Activated naive CD4-positive, alpha-beta T cell treated with anti-CD3 and anti-CD28 coated beads, Interleukin-2, amount 50 U/mL, for 72 hours (primary cell): Measurements from ENCODE around the gene FAM53B. TPM values are rescaled to one million over a fixed set of nuclear protein-coding genes. Genes with fewer than 3 reads are reported as not detected.
A peak's percentile ranks its signal among the peaks of the same experiment; 100 is the strongest.
"Not testable (repeated sequence)": the region's sequence is repeated elsewhere in the genome, so short reads cannot be mapped to it uniquely, and the experiment has no call there.

ENCODE experiments used
- ATAC-seq, 2 donors: fragments of 150-1000 bp; cut with Tn5 transposase; 2 replicates each; pipeline ENCODE4 v1.10.0; 2021; ENCODE audit warnings: mild to moderate bottlenecking in 2 of 2, moderate library complexity in 2 of 2
- DNase-seq, 2 donors: peaks; one replicate each; pipeline ENCODE4 v3.0.0; 2021 to 2022; ENCODE audit warnings: low spot score in 2 of 2
- H3K27ac Mint-ChIP-seq, 2 donors: one replicate each; pipeline ENCODE4 v1.8.0; 2022; ENCODE audit warnings: mild to moderate bottlenecking in 2 of 2, mixed read lengths in 2 of 2
- H3K36me3 Mint-ChIP-seq, 2 donors: one replicate each; pipeline ENCODE4 v1.8.0; 2022; ENCODE audit warnings: mixed read lengths in 2 of 2
- H3K9me3 Mint-ChIP-seq, 2 donors: one replicate each; pipeline ENCODE4 v1.8.0; 2022; ENCODE audit warnings: mixed read lengths in 2 of 2
- total RNA-seq, 2 donors: library from RNA; stranded (reverse); gene quantifications; one replicate each; pipeline ENCODE4 v1.2.3, GENCODE V29; 2022

FAM53B gene
- 10 to 100 TPM in 1 of 2 donors, 1 to 10 TPM in 1; 6.1 to 11.8 TPM for total RNA-seq

GRCh38 chr10:124744102-124745050 lies at the start of gene FAM53B:
TSS of gene FAM53B (minus strand) at chr10:124744378. CDS start at chr10:124706713, 37,665 bp downstream.
- Mint-ChIP-seq H3K27ac (peak within 1 kb of the TSS; percentile 66 to 98), H3K9me3 (no peaks in the 10 kb centered on the region), H3K36me3 (peaks cover 10 to 13% of the 10 kb centered on the region in 2 donors)
- ATAC-seq (peak; percentile 81 to 88), DNase-seq (peak; percentile 79 to 82)

- ATAC-seq, result no peak
- DNase-seq, result no peak
Observed at GRCh38 chr10:124792998-124793352, 48.8 kb upstream of the FAM53B start.

GRCh38 chr10:124791547-124792348 lies 47.6 kb upstream of the FAM53B start, which contains the start of gene EEF1AKMT2:
TSS of gene EEF1AKMT2 (minus strand) at chr10:124791887. CDS start at chr10:124791833, 54 bp downstream.
- DNase-seq (peak; percentile 85 to 87), ATAC-seq (peak; percentile 94 to 98)
- H3K9me3 Mint-ChIP-seq, result no peaks in the 10 kb centered on the region
- peaks cover 5 to 14% of the 10 kb centered on the region in 2 donors for H3K36me3 Mint-ChIP-seq
- H3K27ac Mint-ChIP-seq, result peak within 1 kb of the TSS; percentile 90 to 98

More at GRCh38 chr10:124792998-124793352, 48.8 kb upstream of the FAM53B start:
- H3K27ac Mint-ChIP-seq, result peak overlapping the region; percentile 86 to 90
- H3K36me3 Mint-ChIP-seq, result peaks cover 5 to 14% of the 10 kb centered on the region in 2 donors
- no peaks in the 10 kb centered on the region for H3K9me3 Mint-ChIP-seq

DNA sequence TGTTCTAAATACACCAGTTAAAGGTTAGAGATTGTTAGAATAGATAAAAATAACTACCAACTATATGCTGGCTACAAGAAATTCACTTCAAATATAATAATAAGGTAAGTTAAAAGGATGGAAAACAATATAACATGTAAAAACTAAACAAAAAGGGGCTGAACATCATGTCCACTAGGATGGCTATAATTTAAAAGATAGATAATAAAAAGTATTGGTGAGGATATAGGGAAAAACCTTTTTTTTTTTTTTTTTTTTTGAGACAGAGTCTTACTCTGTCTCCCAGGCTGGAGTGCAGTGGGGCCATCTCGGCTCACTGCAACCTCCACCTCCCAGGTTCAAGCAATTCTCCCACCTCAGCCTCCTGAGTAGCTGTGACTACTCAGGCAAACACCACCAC lies 38.7 kb upstream of the FAM53B start:
- not testable (repeated sequence) for DNase-seq, H3K27ac Mint-ChIP-seq, ATAC-seq, H3K9me3 Mint-ChIP-seq
- peaks cover 5 to 21% of the 10 kb centered on the region in 2 donors for H3K36me3 Mint-ChIP-seq

DNA sequence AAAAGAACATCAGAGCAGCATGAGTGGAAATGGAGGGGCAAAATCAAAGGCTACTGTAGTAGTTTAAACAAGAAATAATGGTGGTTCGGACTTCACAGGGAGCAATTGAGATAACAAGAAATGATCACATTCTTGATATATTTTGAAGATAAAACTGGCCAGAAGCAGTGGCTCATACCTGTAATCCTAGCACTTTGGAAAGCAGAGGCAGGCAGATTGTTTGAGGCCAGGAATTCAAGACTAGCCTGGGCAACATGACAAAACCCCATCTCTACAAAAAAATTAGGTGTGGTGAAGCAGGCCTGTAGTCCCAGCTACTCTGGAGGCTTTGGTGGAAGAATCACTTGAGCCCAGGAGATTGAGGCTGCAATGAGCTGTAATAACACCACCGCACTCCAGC lies 24.6 kb upstream of the FAM53B start:
- Mint-ChIP-seq H3K9me3 (no peaks in the 10 kb centered on the region), H3K27ac (no peak overlapping the region), H3K36me3 (peaks cover 5 to 27% of the 10 kb centered on the region in 2 donors)
- no peak for ATAC-seq
- no peak for DNase-seq

GRCh38 chr10:124765256-124765655 lies 21.1 kb upstream of the FAM53B start:
- ATAC-seq, result no peak
- DNase-seq, result no peak
- H3K9me3 Mint-ChIP-seq, result no peaks in the 10 kb centered on the region
- H3K36me3 Mint-ChIP-seq, result no peaks in the 10 kb centered on the region
- H3K27ac Mint-ChIP-seq, result no peak overlapping the region

DNA sequence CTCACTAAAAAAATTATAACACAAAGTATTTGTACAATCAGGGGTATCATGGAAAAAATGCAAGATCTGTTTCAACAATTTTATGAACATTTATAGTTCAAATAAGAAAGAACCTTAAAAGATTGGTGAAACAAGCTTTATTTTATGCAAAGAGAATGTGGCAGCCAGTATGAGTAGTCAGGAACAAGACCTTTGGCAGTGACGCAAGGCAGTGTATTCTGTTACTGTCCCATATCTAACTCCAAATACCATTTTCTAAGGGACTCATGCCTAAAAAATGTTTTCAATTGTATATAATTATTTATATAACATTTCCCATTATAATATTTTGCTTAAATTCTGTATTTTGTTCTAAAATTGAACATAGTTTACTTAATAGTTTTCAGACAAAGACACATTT lies 19.1 kb upstream of the FAM53B start:
- H3K36me3 Mint-ChIP-seq, result no peaks in the 10 kb centered on the region

GRCh38 chr10:124762281-124762680 lies 18.1 kb upstream of the FAM53B start:
- DNase-seq (no peak), ATAC-seq (no peak)
- no peaks in the 10 kb centered on the region for H3K36me3 Mint-ChIP-seq
- H3K27ac Mint-ChIP-seq, result no peak overlapping the region
- H3K9me3 Mint-ChIP-seq, result no peaks in the 10 kb centered on the region

More for the DNA sequence above, 19.1 kb upstream of the FAM53B start:
- DNase-seq (no peak), ATAC-seq (no peak)
- H3K9me3 Mint-ChIP-seq, result no peaks in the 10 kb centered on the region
- no peak overlapping the region for H3K27ac Mint-ChIP-seq

DNA sequence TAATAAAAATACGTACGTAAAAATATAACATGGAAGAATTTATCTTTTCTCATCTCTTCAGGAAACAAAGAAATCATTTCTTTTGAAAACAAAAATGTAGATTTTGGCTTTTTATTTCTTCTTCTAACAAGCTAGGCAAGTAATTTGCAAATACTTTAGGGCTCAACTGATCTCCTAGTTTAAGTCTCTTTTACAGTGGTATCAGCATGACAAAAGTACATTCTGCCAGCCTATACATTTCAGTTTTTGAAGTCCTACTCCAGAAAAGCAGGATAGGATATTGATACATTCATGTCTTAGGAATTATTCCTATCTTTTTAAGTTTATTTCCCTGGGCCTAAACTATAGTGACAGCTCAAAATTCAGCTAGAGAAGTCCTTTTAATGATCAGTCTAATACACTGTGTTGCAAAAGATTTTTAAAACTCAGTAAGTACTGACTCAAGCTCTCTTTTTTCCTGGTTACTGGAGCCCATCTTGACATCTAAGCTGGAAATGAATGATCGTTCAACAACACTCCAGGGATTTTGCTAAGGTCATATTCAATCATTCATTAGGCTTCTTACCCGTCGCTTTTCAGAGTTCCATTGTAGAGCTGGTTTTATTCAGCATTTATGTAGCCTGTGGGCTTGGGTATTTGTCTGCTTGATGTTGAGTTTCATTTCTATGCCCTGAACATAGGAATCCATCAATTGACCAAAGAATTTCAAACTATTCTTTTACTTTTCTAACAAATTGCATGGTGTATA lies 12.2 kb upstream of the FAM53B start:
- H3K9me3 Mint-ChIP-seq, result no peaks in the 10 kb centered on the region
- ATAC-seq, result no peak
- peaks cover 0 to 4% of the 10 kb centered on the region in 2 donors for H3K36me3 Mint-ChIP-seq
- DNase-seq, result no peak
- H3K27ac Mint-ChIP-seq, result no peak overlapping the region

- no peak for DNase-seq
- no peak for ATAC-seq
- Mint-ChIP-seq H3K9me3 (no peaks in the 10 kb centered on the region), H3K27ac (no peak overlapping the region), H3K36me3 (peaks cover 0 to 5% of the 10 kb centered on the region in 2 donors)
Observed at GRCh38 chr10:124755581-124755980, 11.4 kb upstream of the FAM53B start.

GRCh38 chr10:124754227-124754626 lies 10.0 kb upstream of the FAM53B start:
- no peak for DNase-seq
- H3K9me3 Mint-ChIP-seq, result no peaks in the 10 kb centered on the region
- no peak overlapping the region for H3K27ac Mint-ChIP-seq
- no peak for ATAC-seq
- peaks cover 0 to 5% of the 10 kb centered on the region in 2 donors for H3K36me3 Mint-ChIP-seq

GRCh38 chr10:124748953-124749645 lies 4.9 kb upstream of the FAM53B start:
- peak overlapping the region in 1 of 2 donors; percentile 33 for H3K27ac Mint-ChIP-seq
- ATAC-seq, result no peak
- no peaks in the 10 kb centered on the region for H3K9me3 Mint-ChIP-seq
- DNase-seq, result no peak
- peaks cover 0 to 5% of the 10 kb centered on the region in 2 donors for H3K36me3 Mint-ChIP-seq

GRCh38 chr10:124748166-124748565 lies 4.0 kb upstream of the FAM53B start:
- Mint-ChIP-seq H3K36me3 (peaks cover 5% of the 10 kb centered on the region in 2 donors), H3K27ac (no peak overlapping the region), H3K9me3 (no peaks in the 10 kb centered on the region)
- ATAC-seq (no peak), DNase-seq (no peak)

DNA sequence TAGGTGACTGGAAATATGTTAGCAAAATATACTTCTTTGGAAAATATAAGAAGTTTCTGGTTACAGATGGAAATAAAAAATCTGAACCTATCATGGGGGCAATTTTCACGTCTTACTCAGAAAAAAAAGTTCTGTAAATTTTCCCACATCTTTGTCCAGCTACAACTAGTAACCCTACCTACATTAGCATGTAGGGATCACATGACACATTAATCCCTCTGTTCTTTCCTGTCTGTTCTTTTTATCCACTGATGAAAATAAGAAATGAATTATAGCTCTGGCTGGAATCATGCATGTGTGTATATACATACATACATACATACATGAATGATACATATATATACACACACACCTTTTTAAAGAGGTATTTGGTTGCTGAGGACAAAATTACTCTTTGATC lies 3.6 kb upstream of the FAM53B start:
- Mint-ChIP-seq H3K27ac (no peak overlapping the region), H3K36me3 (peaks cover 5% of the 10 kb centered on the region in 2 donors)
- DNase-seq, result no peak

GRCh38 chr10:124746992-124747391 lies 2.8 kb upstream of the FAM53B start:
- ATAC-seq, result no peak
- H3K27ac Mint-ChIP-seq, result no peak overlapping the region
- H3K9me3 Mint-ChIP-seq, result no peaks in the 10 kb centered on the region
- DNase-seq, result no peak
- H3K36me3 Mint-ChIP-seq, result peaks cover 5% of the 10 kb centered on the region in 2 donors

More for the DNA sequence above, 3.6 kb upstream of the FAM53B start:
- H3K9me3 Mint-ChIP-seq, result no peaks in the 10 kb centered on the region
- ATAC-seq, result no peak

GRCh38 chr10:124746447-124746846 lies 2.3 kb upstream of the FAM53B start:
- H3K27ac Mint-ChIP-seq, ATAC-seq, H3K36me3 Mint-ChIP-seq, DNase-seq, H3K9me3 Mint-ChIP-seq: not testable (repeated sequence)
